AG04449 (cell line): ENCODE measurements around the gene HNRNPA3.

Experiments
- CTCF ChIA-PET: fragments of 350-600 bp; formaldehyde crosslinking; extraction: SDS; loops from one replicate; lab custom pipeline; 2021; ENCODE audit warnings: antibody characterized with exemption; lab: Yijun Ruan, JAX
- POLR2A ChIA-PET: fragments of 400-600, 350-600 bp; formaldehyde crosslinking; extraction: SDS; loops from one replicate; lab custom pipeline; 2020; ENCODE audit warnings: antibody characterized with exemption, inconsistent platforms; lab: Yijun Ruan, JAX
- DNase-seq: peaks from one replicate; pipeline ENCODE4 v3.0.0-alpha.2; 2010; ENCODE audit warnings: low read depth, low spot score
- H3K4me3 ChIP-seq: 2 replicates; pipeline ENCODE4 v1.5.1; 2011; ENCODE audit warnings: low read depth, mild to moderate bottlenecking, control low read depth, low read length
- CTCF ChIP-seq: IDR thresholded peaks from one replicate; pipeline ENCODE4 v1.5.1; 2011; ENCODE audit warnings: mild to moderate bottlenecking, moderate library complexity, low read length, control low read depth, inconsistent platforms; ENCODE audit not compliant: insufficient read depth; ENCODE audit errors: missing control alignments

HNRNPA3 gene

DNA sequence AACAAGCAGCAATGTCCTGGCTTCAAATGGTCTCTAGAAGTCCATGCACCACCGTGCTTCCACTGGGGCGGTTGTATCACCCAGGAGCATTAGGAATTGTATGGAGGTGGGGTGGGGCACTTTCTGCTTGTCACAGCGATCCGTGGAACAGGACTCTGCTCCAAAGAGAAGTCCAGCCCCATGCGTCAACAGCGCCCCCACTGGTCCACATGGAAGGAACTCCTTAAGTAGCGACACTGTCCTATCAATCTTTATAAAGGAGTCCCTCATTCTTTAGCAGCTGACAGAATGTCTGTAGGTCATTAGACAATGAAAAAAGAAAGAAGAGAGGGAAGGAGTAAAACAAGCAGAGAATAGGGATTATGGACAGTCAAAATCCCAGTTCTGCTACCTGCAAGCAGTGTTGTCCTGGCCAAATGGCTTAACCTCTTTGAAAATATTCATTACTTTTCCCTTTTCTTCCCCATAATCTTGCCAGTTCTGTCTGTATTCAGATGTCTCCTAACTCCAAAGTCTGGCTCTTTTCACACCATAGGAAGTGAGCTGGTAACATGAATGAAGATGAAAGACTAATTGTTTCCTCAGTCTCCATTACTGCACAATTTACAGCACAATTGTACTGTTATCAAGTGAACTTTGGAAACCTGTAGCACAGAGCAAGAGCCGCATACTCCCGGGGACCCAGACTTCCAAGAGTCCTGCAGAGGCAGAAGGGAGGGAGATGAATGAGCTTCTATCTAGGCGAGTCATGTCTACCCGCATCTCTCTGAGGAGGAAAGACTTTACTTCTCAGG, 42.0 kb downstream of the HNRNPA3 start:
- H3K4me3 ChIP-seq = no peak overlapping the region
- POLR2A ChIA-PET = interaction anchor here (0.6 to 2.0 kb wide), 2 partner anchors 9 to 970 kb away, joined by 4 to 16 read pairs; partner anchors contain the start of gene NFE2L2
- no peak for DNase-seq
- TF ChIP-seq CTCF = peak; percentile 33
- CTCF ChIA-PET = interaction anchor here (1.0 to 4.3 kb wide), 7 partner anchors 9 to 90 kb away, joined by 3 to 40 read pairs (median 3); partner anchors contain the start of gene NFE2L2

DNA sequence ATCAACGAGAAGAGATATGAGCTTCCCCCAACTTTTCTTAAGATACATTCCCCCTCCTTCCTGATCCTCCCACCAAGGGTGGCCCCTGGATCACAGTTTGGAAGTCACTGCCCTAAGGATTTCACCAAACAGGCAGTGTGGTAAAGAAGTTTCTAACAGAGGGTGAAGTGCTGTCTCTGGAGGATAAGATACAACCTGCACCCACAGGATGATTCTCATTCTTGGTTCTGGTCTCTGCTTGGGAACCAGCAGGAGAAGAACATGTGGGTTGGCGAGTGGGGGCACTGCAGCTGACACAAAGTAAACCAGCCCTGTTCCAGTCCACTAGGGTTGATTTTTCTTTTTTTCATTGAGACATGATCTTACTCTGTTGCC, 42.6 kb downstream of the HNRNPA3 start:
- ChIA-PET CTCF (interaction anchor here (1.0 to 4.3 kb wide), 7 partner anchors 9 to 90 kb away, joined by 3 to 40 read pairs (median 3); partner anchors contain the start of gene NFE2L2), POLR2A (interaction anchor here (0.6 to 2.0 kb wide), 2 partner anchors 9 to 970 kb away, joined by 4 to 16 read pairs; partner anchors contain the start of gene NFE2L2)
- no peak overlapping the region for H3K4me3 ChIP-seq
- DNase-seq = no peak
- no peak for TF ChIP-seq CTCF

- ChIA-PET CTCF (interaction anchor here (0.6 to 4.3 kb wide), 6 partner anchors 9 to 255 kb away, joined by 3 to 40 read pairs (median 3); partner anchors contain the start of gene NFE2L2), POLR2A (interaction anchor here (2.0 kb wide), 1 partner anchor 8 kb away, joined by 16 read pairs; the partner anchor contains the start of gene NFE2L2)
- H3K4me3 ChIP-seq = no peak overlapping the region
- DNase-seq = no peak
- no peak for TF ChIP-seq CTCF
Observed at GRCh38 chr2:177256026-177256425, 43.4 kb downstream of the HNRNPA3 start.

GRCh38 chr2:177256695-177257094, 44.1 kb downstream of the HNRNPA3 start:
- DNase-seq = no peak
- POLR2A ChIA-PET = no interaction called here
- CTCF ChIA-PET = interaction anchor here (0.8 to 1.1 kb wide), 2 partner anchors 9 to 79 kb away, joined by 3 to 6 read pairs; partner anchors contain the start of gene NFE2L2
- no peak overlapping the region for H3K4me3 ChIP-seq
- TF ChIP-seq CTCF = no peak

DNA sequence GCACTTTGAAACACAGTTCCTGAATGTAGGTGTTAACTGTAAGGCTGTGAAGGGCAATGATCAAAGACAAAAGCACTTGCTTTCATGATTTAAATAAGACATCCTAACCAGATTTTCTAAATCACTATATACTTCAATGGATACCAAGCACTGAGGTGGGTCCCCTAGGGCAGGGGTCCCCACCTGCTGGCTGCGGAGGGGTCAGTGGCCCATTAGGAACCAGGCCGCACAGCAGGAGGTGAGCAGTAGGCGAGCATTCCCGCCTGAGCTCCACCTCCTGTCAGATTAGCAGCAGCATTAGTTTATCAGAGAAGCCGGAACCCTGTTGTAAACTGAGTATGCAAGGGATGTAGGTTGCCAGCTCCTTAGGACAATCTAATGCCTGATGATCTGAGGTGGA, 44.9 kb downstream of the HNRNPA3 start:
- no peak overlapping the region for H3K4me3 ChIP-seq
- no peak for DNase-seq
- ChIA-PET POLR2A (no interaction called here), CTCF (interaction anchor here (1.1 kb wide), 1 partner anchor 78 kb away, joined by 3 read pairs; no protein-coding TSS in a partner anchor)
- no peak for TF ChIP-seq CTCF

- POLR2A ChIA-PET = no interaction called here
- CTCF ChIA-PET = interaction anchor here (1.1 kb wide), 1 partner anchor 77 kb away, joined by 3 read pairs; no protein-coding TSS in a partner anchor
- H3K4me3 ChIP-seq = no peak overlapping the region
- no peak for DNase-seq
- no peak for TF ChIP-seq CTCF
Observed at GRCh38 chr2:177258059-177258458, 45.5 kb downstream of the HNRNPA3 start.
